ENCODE measurements around the gene CHST3.

The CHST3 gene

DNA sequence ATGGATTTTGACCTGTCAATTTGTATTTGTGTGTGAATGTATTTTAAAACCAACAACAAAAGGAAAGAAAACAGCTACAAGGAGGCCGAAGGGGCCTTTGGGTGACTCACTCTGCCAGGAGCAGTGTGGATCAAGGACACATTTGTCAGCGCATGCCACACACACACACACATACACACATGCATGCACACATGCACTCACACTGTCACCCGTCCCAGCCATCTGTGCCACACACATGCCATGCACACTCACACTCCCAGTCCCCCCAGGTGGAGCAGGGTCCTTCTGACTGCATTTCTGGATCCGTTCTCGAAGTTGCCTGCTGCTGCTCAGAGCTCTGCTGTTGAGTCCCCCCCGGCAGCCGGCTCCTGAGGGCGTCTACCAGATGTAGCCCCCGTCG lies 98.2 kb downstream of the CHST3 start:
- TF ChIP-seq, protein P1, sequence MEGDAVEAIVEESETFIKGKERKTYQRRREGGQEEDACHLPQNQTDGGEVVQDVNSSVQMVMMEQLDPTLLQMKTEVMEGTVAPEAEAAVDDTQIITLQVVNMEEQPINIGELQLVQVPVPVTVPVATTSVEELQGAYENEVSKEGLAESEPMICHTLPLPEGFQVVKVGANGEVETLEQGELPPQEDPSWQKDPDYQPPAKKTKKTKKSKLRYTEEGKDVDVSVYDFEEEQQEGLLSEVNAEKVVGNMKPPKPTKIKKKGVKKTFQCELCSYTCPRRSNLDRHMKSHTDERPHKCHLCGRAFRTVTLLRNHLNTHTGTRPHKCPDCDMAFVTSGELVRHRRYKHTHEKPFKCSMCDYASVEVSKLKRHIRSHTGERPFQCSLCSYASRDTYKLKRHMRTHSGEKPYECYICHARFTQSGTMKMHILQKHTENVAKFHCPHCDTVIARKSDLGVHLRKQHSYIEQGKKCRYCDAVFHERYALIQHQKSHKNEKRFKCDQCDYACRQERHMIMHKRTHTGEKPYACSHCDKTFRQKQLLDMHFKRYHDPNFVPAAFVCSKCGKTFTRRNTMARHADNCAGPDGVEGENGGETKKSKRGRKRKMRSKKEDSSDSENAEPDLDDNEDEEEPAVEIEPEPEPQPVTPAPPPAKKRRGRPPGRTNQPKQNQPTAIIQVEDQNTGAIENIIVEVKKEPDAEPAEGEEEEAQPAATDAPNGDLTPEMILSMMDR (conservative IDR thresholded peaks at IDR 0.05; ENCODE audit: low read depth, low read length): no peak
- no peak overlapping the region for H3K4me3 ChIP-seq (ENCODE audit: low read length)
- DNase-seq (ENCODE audit: low read depth): no peak

Measured in retinal pigment epithelial cell (primary cell).